GM18951 (cell line): ENCODE measurements around the gene BCL2L13.
"Not testable (repeated sequence)": the region's sequence is repeated elsewhere in the genome, so short reads cannot be mapped to it uniquely, and the experiment has no call there.

Source experiments
- POLR2A ChIP-seq: IDR thresholded peaks from 4 replicates; pipeline ENCODE4 v1.6.1; 2011; ENCODE audit warnings: mild to moderate bottlenecking; ENCODE audit not compliant: insufficient read length, insufficient read depth; ENCODE audit errors: extremely low read depth
- in situ Hi-C: fragments of 300-500 bp; cut with MboI; formaldehyde crosslinking; loops from one replicate; pipeline ENCODE4 v1.12.0; 2022; ENCODE audit warnings: low sequenced_read_pairs, mixed read lengths, inconsistent platforms; ENCODE audit not compliant: unreplicated experiment

Gene BCL2L13

GRCh38 chr22:17694752-17695151, 56.2 kb downstream of the BCL2L13 start:
- in situ Hi-C loops, result no loop called here
- TF ChIP-seq POLR2A, result no peak

GRCh38 chr22:17695986-17696385, 57.4 kb downstream of the BCL2L13 start:
- no peak for TF ChIP-seq POLR2A
- in situ Hi-C loops, result no loop called here

- in situ Hi-C loops, result not testable (repeated sequence)
These were observed 58.6 kb downstream of the BCL2L13 start for GRCh38 chr22:17697196-17697595.

GRCh38 chr22:17698276-17698675, 59.7 kb downstream of the BCL2L13 start:
- in situ Hi-C loops, result not testable (repeated sequence)

- TF ChIP-seq POLR2A, result no peak
- in situ Hi-C loops, result no loop called here
These were observed 60.4 kb downstream of the BCL2L13 start for GRCh38 chr22:17698948-17699347.

GRCh38 chr22:17699696-17700340, 61.3 kb downstream of the BCL2L13 start:
- in situ Hi-C loops, result no loop called here
- no peak for TF ChIP-seq POLR2A

- in situ Hi-C loops, result no loop called here
- TF ChIP-seq POLR2A, result no peak
These were observed 62.2 kb downstream of the BCL2L13 start for GRCh38 chr22:17700778-17701177.

GRCh38 chr22:17703811-17704210, 65.3 kb downstream of the BCL2L13 start:
- no peak for TF ChIP-seq POLR2A
- in situ Hi-C loops, result no loop called here

- TF ChIP-seq POLR2A, result no peak
These were observed 67.0 kb downstream of the BCL2L13 start for GRCh38 chr22:17705546-17705945.

GRCh38 chr22:17705951-17706900, 67.7 kb downstream of the BCL2L13 start:
- no peak for TF ChIP-seq POLR2A
- in situ Hi-C loops, result no loop called here

More at GRCh38 chr22:17705546-17705945, 67.0 kb downstream of the BCL2L13 start:
- in situ Hi-C loops, result no loop called here

- in situ Hi-C loops, result no loop called here
- no peak for TF ChIP-seq POLR2A
These were observed 68.4 kb downstream of the BCL2L13 start for GRCh38 chr22:17706947-17707346.

GRCh38 chr22:17707526-17707925, 69.0 kb downstream of the BCL2L13 start:
- in situ Hi-C loops, result no loop called here
- no peak for TF ChIP-seq POLR2A

- no peak for TF ChIP-seq POLR2A
- in situ Hi-C loops, result no loop called here
These were observed 71.5 kb downstream of the BCL2L13 start for GRCh38 chr22:17710023-17710422.

GRCh38 chr22:17712441-17712840, 73.9 kb downstream of the BCL2L13 start:
- no peak for TF ChIP-seq POLR2A
- in situ Hi-C loops, result no loop called here
